Progenitor cell of endocrine pancreas (in vitro differentiated cells): ENCODE data around the gene ASCL2. TPM values are rescaled to one million over a fixed set of nuclear protein-coding genes. Genes with fewer than 3 reads are reported as not detected.

Experiments used
- DNase-seq: peaks from one replicate; pipeline ENCODE4 v3.0.0; 2021; ENCODE audit warnings: low spot score; ENCODE audit not compliant: unreplicated experiment
- H3K27ac Mint-ChIP-seq: 2 replicates; pipeline ENCODE4 v1.8.0; 2021; ENCODE audit warnings: mild to moderate bottlenecking, moderate library complexity, mixed read lengths
- H3K27me3 Mint-ChIP-seq: 2 replicates; pipeline ENCODE4 v1.8.0; 2021; ENCODE audit warnings: mixed read lengths
- H3K36me3 Mint-ChIP-seq: 2 replicates; pipeline ENCODE4 v1.8.0; 2022; ENCODE audit warnings: mixed read lengths; ENCODE audit not compliant: insufficient read depth
- H3K4me1 Mint-ChIP-seq: 2 replicates; pipeline ENCODE4 v1.8.0; 2021; ENCODE audit warnings: low read depth, mixed read lengths
- H3K4me3 Mint-ChIP-seq: 2 replicates; pipeline ENCODE4 v1.8.0; 2021; ENCODE audit warnings: low read depth, mild to moderate bottlenecking, moderate library complexity, mixed read lengths
- H3K9me3 Mint-ChIP-seq: 2 replicates; pipeline ENCODE4 v1.8.0; 2021; ENCODE audit warnings: low read depth, mixed read lengths
- CTCF ChIP-seq: fragments of 200-600 bp; sonication (generic); IDR thresholded peaks from one replicate; pipeline ENCODE4 v1.5.0; 2021; ENCODE audit warnings: antibody characterized with exemption, mild to moderate bottlenecking; ENCODE audit not compliant: unreplicated experiment
- total RNA-seq: library from RNA; stranded (reverse); gene quantifications from 2 replicates; pipeline ENCODE4 v1.2.1, GENCODE V29; 2021

ASCL2 gene
- total RNA-seq, 1 donor from 2014 or later: 2.4 TPM

- DNase-seq: no peak
- Mint-ChIP-seq H3K27me3 (peaks cover 7% of the 10 kb centered on the region), H3K4me1 (no peaks in the 10 kb centered on the region), H3K4me3 (no peak overlapping the region), H3K27ac (no peak overlapping the region), H3K9me3 (no peaks in the 10 kb centered on the region), H3K36me3 (no peaks in the 10 kb centered on the region)
- TF ChIP-seq CTCF: no peak
These were observed 39.8 kb upstream of the ASCL2 start for GRCh38 chr11:2310073-2310785.

DNA sequence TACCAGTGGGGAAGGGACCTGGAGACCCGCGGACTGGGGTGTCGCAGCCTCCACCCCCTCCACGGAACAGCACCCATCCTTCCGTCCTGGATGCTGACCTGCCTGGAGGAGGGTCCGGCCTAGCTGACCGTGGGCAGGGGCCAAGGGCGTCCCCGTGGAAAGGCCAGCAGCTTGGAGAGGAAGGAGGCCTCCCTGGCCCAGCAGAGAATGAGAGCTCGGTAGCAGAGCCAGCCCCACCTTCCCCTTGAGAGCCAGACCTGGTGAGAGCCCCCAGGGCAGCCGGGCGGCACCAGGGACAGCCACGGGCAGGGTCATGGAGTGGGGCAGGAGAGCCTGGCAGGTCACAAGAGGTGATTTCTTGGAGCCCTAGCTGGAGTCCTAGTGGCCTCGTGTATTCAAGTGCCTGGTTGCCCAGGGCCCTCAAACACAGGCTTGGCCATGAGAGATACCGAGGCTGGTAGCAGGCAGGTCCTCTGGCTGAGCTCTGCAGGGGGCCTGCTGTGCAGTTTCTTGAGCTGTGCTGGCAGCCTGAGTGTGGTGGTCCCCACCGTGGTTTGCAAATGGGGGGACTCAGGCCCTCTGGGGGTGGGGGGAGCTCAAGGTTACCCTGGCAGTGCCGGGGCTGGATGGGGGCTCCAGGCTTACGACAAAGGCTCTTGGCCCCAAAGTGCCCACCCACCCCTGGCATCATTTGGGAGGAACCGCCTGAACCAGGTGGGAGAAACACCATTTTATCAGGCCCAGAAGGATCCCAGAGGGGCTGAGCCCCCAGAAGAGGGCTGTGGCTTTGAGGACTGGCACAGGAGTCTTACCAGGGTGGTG, 39.1 kb upstream of the ASCL2 start:
- Mint-ChIP-seq H3K4me1 (peaks cover 1% of the 10 kb centered on the region), H3K9me3 (no peaks in the 10 kb centered on the region), H3K27me3 (peaks cover 7% of the 10 kb centered on the region), H3K4me3 (no peak overlapping the region), H3K36me3 (no peaks in the 10 kb centered on the region), H3K27ac (no peak overlapping the region)
- no peak for TF ChIP-seq CTCF
- DNase-seq: no peak

GRCh38 chr11:2308713-2309112, 38.3 kb upstream of the ASCL2 start:
- Mint-ChIP-seq H3K4me1 (peaks cover 6% of the 10 kb centered on the region), H3K27me3 (peaks cover 7% of the 10 kb centered on the region), H3K36me3 (no peaks in the 10 kb centered on the region), H3K4me3 (no peak overlapping the region), H3K9me3 (no peaks in the 10 kb centered on the region), H3K27ac (no peak overlapping the region)
- no peak for DNase-seq
- TF ChIP-seq CTCF: no peak

GRCh38 chr11:2307501-2308331, 37.3 kb upstream of the ASCL2 start:
- no peaks in the 10 kb centered on the region for H3K9me3 Mint-ChIP-seq
- no peak overlapping the region for H3K4me3 Mint-ChIP-seq
- no peak for DNase-seq
- H3K27ac Mint-ChIP-seq: no peak overlapping the region
- no peaks in the 10 kb centered on the region for H3K36me3 Mint-ChIP-seq
- TF ChIP-seq CTCF: no peak
- H3K27me3 Mint-ChIP-seq: peaks cover 7% of the 10 kb centered on the region
- H3K4me1 Mint-ChIP-seq: peaks cover 6% of the 10 kb centered on the region
